A549 (cell line): ENCODE measurements around the gene CLECL1. TPM values are rescaled to one million over a fixed set of nuclear protein-coding genes. Genes with fewer than 3 reads are reported as not detected.

Experiments used
- ATAC-seq, 2 experiments: fragments of 200-7000 bp in 1 of 2; fragments of >200 bp in 1 of 2; cut with Nextera tagmentation in 1 of 2; cut with Tn5 transposase in 1 of 2; 3 replicates each; pipeline versions ENCODE4 v1.8.0 to v1.9.1; 2018 to 2020; ENCODE audit warnings: mild to moderate bottlenecking in 1 of 2, moderate library complexity in 1 of 2
- CTCF ChIA-PET: fragments of 300-600 bp; sonication (Branson Sonifier 250); formaldehyde crosslinking; extraction: SDS; loops from one replicate; lab custom pipeline; 2021; ENCODE audit warnings: antibody characterized with exemption, inconsistent platforms; lab: Yijun Ruan, JAX
- POLR2A ChIA-PET: fragments of 350-600 bp; formaldehyde crosslinking; extraction: SDS; loops from one replicate; lab custom pipeline; 2021; ENCODE audit warnings: antibody characterized with exemption, inconsistent platforms; lab: Yijun Ruan, JAX
- DNase-seq, 2 experiments: peaks; one replicate each; pipeline versions ENCODE4 v3.0.0 to v3.0.0-alpha.2; 2011 to 2016; ENCODE audit warnings: low read depth in 1 of 2, low spot score in 1 of 2
- FAIRE-seq: peaks from 2 replicates; lab custom pipeline; 2011; peaks lifted over from hg19 to GRCh38; lab: Jason Lieb, UNC
- H3K27ac ChIP-seq, 2 experiments: fragments of >200 bp; sonication (Bioruptor Twin); formaldehyde crosslinking; 3 replicates each; pipeline ENCODE4 v1.5.1; 2016 to 2017
- H3K4me1 ChIP-seq: fragments of >200 bp; sonication (Bioruptor Twin); formaldehyde crosslinking; 3 replicates; pipeline ENCODE4 v1.6.1; 2016
- H3K4me2 ChIP-seq: fragments of >200 bp; sonication (Bioruptor Twin); formaldehyde crosslinking; 3 replicates; pipeline ENCODE4 v1.6.1; 2016
- H3K4me3 ChIP-seq: fragments of >200 bp; sonication (Bioruptor Twin); formaldehyde crosslinking; 3 replicates; pipeline ENCODE4 v1.5.1; 2016
- H3K9me3 ChIP-seq: fragments of >200 bp; sonication (Bioruptor Twin); formaldehyde crosslinking; 3 replicates; pipeline ENCODE4 v1.6.1; 2016
- CBX2 ChIP-seq: fragments of 200-600 bp; sonication (generic); IDR thresholded peaks from 2 replicates; pipeline ENCODE4 v1.6.1; 2016; ENCODE audit warnings: low read depth, mild to moderate bottlenecking, borderline replicate concordance
- CEBPB ChIP-seq, 2 experiments: fragments of >200 bp in 1 of 2; sonication (Bioruptor Twin) in 1 of 2; formaldehyde crosslinking in 1 of 2; IDR thresholded peaks; 2 replicates each; pipeline ENCODE4 v1.6.1; 2012 to 2016
- CHD2 ChIP-seq: fragments of 150-350 bp; IDR thresholded peaks from 2 replicates; pipeline ENCODE4 v1.6.1; 2014; ENCODE audit warnings: low read length; ENCODE audit not compliant: partially characterized antibody
- EHF ChIP-seq: fragments of 250-450 bp; sonication (Bioruptor Pico); IDR thresholded peaks from 2 replicates; pipeline ENCODE4 v1.5.0; 2020; ENCODE audit warnings: mild to moderate bottlenecking
- EP300 ChIP-seq, 2 experiments: fragments of >200 bp; sonication (Bioruptor Twin); formaldehyde crosslinking; IDR thresholded peaks; 2 replicates in 1 of 2; 3 replicates in 1 of 2; pipeline ENCODE4 v1.6.1; 2016 to 2017
- FOSB ChIP-seq: fragments of 250-450 bp; sonication (Bioruptor Pico); IDR thresholded peaks from 2 replicates; pipeline ENCODE4 v1.5.0; 2020; ENCODE audit warnings: mild to moderate bottlenecking, moderate library complexity
- HDAC2 ChIP-seq: fragments of 200-600 bp; sonication (generic); IDR thresholded peaks from 2 replicates; pipeline ENCODE4 v1.6.1; 2016
- HOXA7 ChIP-seq: fragments of 250-450 bp; sonication (Bioruptor Pico); IDR thresholded peaks from 2 replicates; pipeline ENCODE4 v1.5.0; 2020; ENCODE audit warnings: mild to moderate bottlenecking, moderate library complexity
- JUN ChIP-seq, 2 experiments: fragments of >200 bp; sonication (Bioruptor Twin); formaldehyde crosslinking; IDR thresholded peaks; 2 replicates in 1 of 2; 3 replicates in 1 of 2; pipeline ENCODE4 v1.6.1; 2016 to 2017
- JUNB ChIP-seq: fragments of >200 bp; sonication (Bioruptor Twin); formaldehyde crosslinking; IDR thresholded peaks from 2 replicates; pipeline ENCODE4 v1.6.1; 2016
- KDM5A ChIP-seq: fragments of 200-600 bp; sonication (generic); IDR thresholded peaks from 2 replicates; pipeline ENCODE4 v1.6.1; 2016; ENCODE audit warnings: antibody characterized with exemption, mild to moderate bottlenecking
- MYC ChIP-seq: IDR thresholded peaks from 2 replicates; pipeline ENCODE4 v1.6.1; 2012; ENCODE audit warnings: mild to moderate bottlenecking, inconsistent platforms, low read length, improper control_type of control experiment, borderline replicate concordance
- NFE2L2 ChIP-seq: fragments of 150-350 bp; conservative IDR thresholded peaks from 2 replicates; pipeline ENCODE4 v1.6.1; 2014; ENCODE audit warnings: low read length
- NPAS2 ChIP-seq: fragments of 250-450 bp; sonication (Bioruptor Pico); IDR thresholded peaks from 2 replicates; pipeline ENCODE4 v1.8.0; 2022; ENCODE audit warnings: mild to moderate bottlenecking, moderate library complexity, borderline replicate concordance
- NR3C1 ChIP-seq: fragments of >200 bp; sonication (Bioruptor Twin); formaldehyde crosslinking; IDR thresholded peaks from 3 replicates; pipeline ENCODE4 v1.6.1; 2017
- POLR2A ChIP-seq: IDR thresholded peaks from 2 replicates; pipeline ENCODE4 v1.6.1; 2012; ENCODE audit warnings: mild to moderate bottlenecking, low read length
- POLR2AphosphoS2 ChIP-seq: conservative IDR thresholded peaks from 2 replicates; pipeline ENCODE4 v1.6.1; 2012; ENCODE audit warnings: low read length, improper control_type of control experiment, inconsistent platforms
- RAD21 ChIP-seq, 2 experiments: fragments of >200 bp in 1 of 2; sonication (Bioruptor Twin) in 1 of 2; formaldehyde crosslinking in 1 of 2; IDR thresholded peaks in 1 of 2; conservative IDR thresholded peaks in 1 of 2; 2 replicates in 1 of 2; 3 replicates in 1 of 2; pipeline ENCODE4 v1.6.1; 2012 to 2018; ENCODE audit warnings: inconsistent platforms in 1 of 2
- RCOR1 ChIP-seq: fragments of 150-350 bp; IDR thresholded peaks from 2 replicates; pipeline ENCODE4 v1.6.1; 2014; ENCODE audit warnings: antibody characterized with exemption, low read length, low read depth
- RNF2 ChIP-seq: fragments of 200-600 bp; sonication (generic); IDR thresholded peaks from 2 replicates; pipeline ENCODE4 v1.6.1; 2016; ENCODE audit warnings: low read depth, mild to moderate bottlenecking, antibody characterized with exemption, moderate library complexity, borderline replicate concordance
- SREBF2 ChIP-seq: fragments of 450-650 bp; IDR thresholded peaks from 2 replicates; pipeline ENCODE4 v1.6.1; 2014; ENCODE audit warnings: mild to moderate bottlenecking, moderate library complexity
- TP53 ChIP-seq: fragments of 250-450 bp; sonication (Bioruptor Pico); IDR thresholded peaks from 2 replicates; pipeline ENCODE4 v1.5.0; 2021; ENCODE audit warnings: mild to moderate bottlenecking, moderate library complexity
- ZC3H11A ChIP-seq: fragments of 450-650 bp; IDR thresholded peaks from 2 replicates; pipeline ENCODE4 v1.6.1; 2014; ENCODE audit warnings: antibody characterized with exemption, mild to moderate bottlenecking
- ZFP36 ChIP-seq: fragments of 450-650 bp; IDR thresholded peaks from 2 replicates; pipeline ENCODE4 v1.6.1; 2014; ENCODE audit warnings: borderline replicate concordance; ENCODE audit not compliant: partially characterized antibody
- ZSCAN20 ChIP-seq: fragments of 250-450 bp; sonication (Bioruptor Pico); IDR thresholded peaks from 2 replicates; pipeline ENCODE4 v1.8.0; 2022; ENCODE audit warnings: mild to moderate bottlenecking, moderate library complexity
- WGBS: methylation state at CpG from one replicate; pipeline ENCODE4 v1.1.6; 2017; ENCODE audit errors: missing lambda C conversion rate; 5-methylcytosine and 5-hydroxymethylcytosine counted together
- polyA plus RNA-seq, 4 experiments: library from polyadenylated mRNA; depleted of rRNA in 3 of 4; stranded (reverse); fragments of >200 nt; fragmentation: RNase III in 1 of 4; extraction: RNeasy Plus Mini Kit Qiagen cat#74134 plus additional on column Dnase treatment in 1 of 4; gene quantifications; 2 replicates in 3 of 4; 3 replicates in 1 of 4; pipeline ENCODE4 v1.2.3, GENCODE V29; 2011 to 2017
- TF ChIP-seq, protein P1 (sequence below): fragments of >200 bp; sonication (Bioruptor Twin); formaldehyde crosslinking; IDR thresholded peaks from 3 replicates; pipeline ENCODE4 v1.6.1; 2016
- TF ChIP-seq, protein P2 (sequence below): fragments of 200-600 bp; sonication (generic); IDR thresholded peaks from 2 replicates; pipeline ENCODE4 v1.6.1; 2016; ENCODE audit warnings: antibody characterized with exemption, mild to moderate bottlenecking, moderate library complexity
- TF ChIP-seq, protein P3 (sequence below): fragments of 250-450 bp; sonication (Bioruptor Pico); IDR thresholded peaks from 2 replicates; pipeline ENCODE4 v1.5.0; 2020; ENCODE audit warnings: low read depth, mild to moderate bottlenecking, moderate library complexity
- TF ChIP-seq, protein P4 (sequence below): fragments of >200 bp; sonication (Bioruptor Twin); formaldehyde crosslinking; IDR thresholded peaks from 3 replicates; pipeline ENCODE4 v1.5.1; 2016
- TF ChIP-seq, protein P5 (sequence below): fragments of 450-650 bp; IDR thresholded peaks from 2 replicates; pipeline ENCODE4 v1.6.1; 2014; ENCODE audit warnings: antibody characterized with exemption

The CLECL1 gene
- polyA plus RNA-seq, 2 of the 4 experiments (the other 2 are of a cell fraction): not detected

DNA sequence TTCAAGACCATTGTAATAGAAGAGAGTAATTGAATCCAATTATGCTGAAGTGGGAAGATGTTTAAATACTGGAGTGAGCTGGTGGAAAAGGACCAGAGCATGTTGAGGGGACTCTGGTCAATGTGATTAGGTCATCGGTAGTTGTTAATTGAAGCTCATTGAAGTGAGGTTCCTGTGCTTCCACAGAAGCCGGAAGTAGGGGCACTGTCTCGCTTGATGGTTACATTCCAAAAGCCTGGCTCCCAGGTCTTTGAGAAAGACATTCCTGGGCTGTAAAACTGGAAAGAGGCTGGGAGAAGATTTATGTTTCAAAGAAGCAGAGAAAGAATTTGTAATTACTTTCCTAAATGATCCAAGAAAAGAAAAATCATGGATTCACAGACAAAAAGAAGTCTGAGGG, 12.3 kb upstream of the CLECL1 start:
- Histone ChIP-seq H3K4me3 (no peak overlapping the region), H3K27ac (no peak overlapping the region), H3K4me1 (no peaks in the 10 kb centered on the region), H3K4me2 (no peak overlapping the region), H3K9me3 (no peaks in the 10 kb centered on the region)
- DNase-seq: no peak
- POLR2A ChIA-PET: no interaction called here
- WGBS: 91% methylated on average over 3 of the region's 3 CpGs
- FAIRE-seq: no peak
- ATAC-seq: no peak
- TF ChIP-seq CBX2 (no peak), NPAS2 (CRISPR knock-in tag) (no peak), CEBPB (IDR thresholded peaks at IDR 0.05) (no peak), KDM5A (no peak), FOSB (no peak), NFE2L2 (no peak), EHF (CRISPR knock-in tag) (no peak), JUN (IDR thresholded peaks at IDR 0.05) (no peak), EP300 (IDR thresholded peaks at IDR 0.05) (no peak), ZFP36 (no peak), RNF2 (no peak), POLR2A (no peak), MYC (no peak), ZSCAN20 (CRISPR knock-in tag) (no peak)
- TF ChIP-seq, protein P1, sequence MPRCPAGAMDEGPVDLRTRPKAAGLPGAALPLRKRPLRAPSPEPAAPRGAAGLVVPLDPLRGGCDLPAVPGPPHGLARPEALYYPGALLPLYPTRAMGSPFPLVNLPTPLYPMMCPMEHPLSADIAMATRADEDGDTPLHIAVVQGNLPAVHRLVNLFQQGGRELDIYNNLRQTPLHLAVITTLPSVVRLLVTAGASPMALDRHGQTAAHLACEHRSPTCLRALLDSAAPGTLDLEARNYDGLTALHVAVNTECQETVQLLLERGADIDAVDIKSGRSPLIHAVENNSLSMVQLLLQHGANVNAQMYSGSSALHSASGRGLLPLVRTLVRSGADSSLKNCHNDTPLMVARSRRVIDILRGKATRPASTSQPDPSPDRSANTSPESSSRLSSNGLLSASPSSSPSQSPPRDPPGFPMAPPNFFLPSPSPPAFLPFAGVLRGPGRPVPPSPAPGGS: no peak
- TF ChIP-seq, protein P2, sequence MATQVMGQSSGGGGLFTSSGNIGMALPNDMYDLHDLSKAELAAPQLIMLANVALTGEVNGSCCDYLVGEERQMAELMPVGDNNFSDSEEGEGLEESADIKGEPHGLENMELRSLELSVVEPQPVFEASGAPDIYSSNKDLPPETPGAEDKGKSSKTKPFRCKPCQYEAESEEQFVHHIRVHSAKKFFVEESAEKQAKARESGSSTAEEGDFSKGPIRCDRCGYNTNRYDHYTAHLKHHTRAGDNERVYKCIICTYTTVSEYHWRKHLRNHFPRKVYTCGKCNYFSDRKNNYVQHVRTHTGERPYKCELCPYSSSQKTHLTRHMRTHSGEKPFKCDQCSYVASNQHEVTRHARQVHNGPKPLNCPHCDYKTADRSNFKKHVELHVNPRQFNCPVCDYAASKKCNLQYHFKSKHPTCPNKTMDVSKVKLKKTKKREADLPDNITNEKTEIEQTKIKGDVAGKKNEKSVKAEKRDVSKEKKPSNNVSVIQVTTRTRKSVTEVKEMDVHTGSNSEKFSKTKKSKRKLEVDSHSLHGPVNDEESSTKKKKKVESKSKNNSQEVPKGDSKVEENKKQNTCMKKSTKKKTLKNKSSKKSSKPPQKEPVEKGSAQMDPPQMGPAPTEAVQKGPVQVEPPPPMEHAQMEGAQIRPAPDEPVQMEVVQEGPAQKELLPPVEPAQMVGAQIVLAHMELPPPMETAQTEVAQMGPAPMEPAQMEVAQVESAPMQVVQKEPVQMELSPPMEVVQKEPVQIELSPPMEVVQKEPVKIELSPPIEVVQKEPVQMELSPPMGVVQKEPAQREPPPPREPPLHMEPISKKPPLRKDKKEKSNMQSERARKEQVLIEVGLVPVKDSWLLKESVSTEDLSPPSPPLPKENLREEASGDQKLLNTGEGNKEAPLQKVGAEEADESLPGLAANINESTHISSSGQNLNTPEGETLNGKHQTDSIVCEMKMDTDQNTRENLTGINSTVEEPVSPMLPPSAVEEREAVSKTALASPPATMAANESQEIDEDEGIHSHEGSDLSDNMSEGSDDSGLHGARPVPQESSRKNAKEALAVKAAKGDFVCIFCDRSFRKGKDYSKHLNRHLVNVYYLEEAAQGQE: no peak
- TF ChIP-seq, protein P3, sequence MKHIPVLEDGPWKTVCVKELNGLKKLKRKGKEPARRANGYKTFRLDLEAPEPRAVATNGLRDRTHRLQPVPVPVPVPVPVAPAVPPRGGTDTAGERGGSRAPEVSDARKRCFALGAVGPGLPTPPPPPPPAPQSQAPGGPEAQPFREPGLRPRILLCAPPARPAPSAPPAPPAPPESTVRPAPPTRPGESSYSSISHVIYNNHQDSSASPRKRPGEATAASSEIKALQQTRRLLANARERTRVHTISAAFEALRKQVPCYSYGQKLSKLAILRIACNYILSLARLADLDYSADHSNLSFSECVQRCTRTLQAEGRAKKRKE (CRISPR knock-in tag): no peak
- CTCF ChIA-PET: interaction anchor here (0.6 to 1.4 kb wide), 3 partner anchors 37 to 395 kb away, joined by 3 read pairs; no protein-coding TSS in a partner anchor

DNA sequence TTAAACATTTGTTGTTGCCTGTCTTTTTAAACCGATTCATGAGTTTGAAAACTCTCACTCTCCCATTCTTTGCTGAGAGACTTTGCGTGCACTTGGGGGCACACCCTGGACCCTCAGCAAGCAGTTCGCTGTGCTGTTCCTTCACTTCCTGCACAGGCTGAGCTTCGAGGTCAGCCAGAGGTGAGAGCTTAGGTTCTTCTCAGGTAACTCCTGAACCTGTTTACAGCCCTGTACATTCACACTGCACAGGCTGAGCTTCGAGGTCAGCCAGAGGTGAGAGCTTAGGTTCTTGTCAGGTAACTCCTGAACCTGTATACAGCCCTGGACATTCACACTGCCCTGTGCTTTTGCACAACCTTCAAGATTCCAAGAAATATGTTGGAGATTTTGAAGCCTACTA, 9.8 kb upstream of the CLECL1 start:
- WGBS: 39% methylated on average over 5 of the region's 5 CpGs
- Histone ChIP-seq H3K27ac (no peak overlapping the region), H3K4me3 (no peak overlapping the region), H3K9me3 (no peaks in the 10 kb centered on the region), H3K4me2 (no peak overlapping the region), H3K4me1 (no peaks in the 10 kb centered on the region)
- FAIRE-seq (no peak), DNase-seq (no peak), ATAC-seq (peak in 1 of 2 experiments; percentile 26; a peak in 4 of 6 replicates)
- CTCF ChIA-PET: interaction anchor here (0.7 to 1.2 kb wide), 10 partner anchors 8 to 403 kb away, joined by 3 to 9 read pairs (median 4); no protein-coding TSS in a partner anchor
- TF ChIP-seq CHD2 (no peak), TP53 (CRISPR knock-in tag) (no peak), HOXA7 (CRISPR knock-in tag) (no peak), KDM5A (no peak), POLR2AphosphoS2 (no peak), EHF (CRISPR knock-in tag) (no peak), CBX2 (no peak), JUNB (no peak), SREBF2 (no peak), ZSCAN20 (CRISPR knock-in tag) (no peak), POLR2A (no peak), NR3C1 (no peak), RAD21 (conservative IDR thresholded peaks at IDR 0.05 in 1 of 2, IDR thresholded peaks at IDR 0.05 in 1 of 2) (no peak), ZFP36 (no peak), HDAC2 (no peak), RCOR1 (no peak), ZC3H11A (no peak)
- TF ChIP-seq, protein P4, sequence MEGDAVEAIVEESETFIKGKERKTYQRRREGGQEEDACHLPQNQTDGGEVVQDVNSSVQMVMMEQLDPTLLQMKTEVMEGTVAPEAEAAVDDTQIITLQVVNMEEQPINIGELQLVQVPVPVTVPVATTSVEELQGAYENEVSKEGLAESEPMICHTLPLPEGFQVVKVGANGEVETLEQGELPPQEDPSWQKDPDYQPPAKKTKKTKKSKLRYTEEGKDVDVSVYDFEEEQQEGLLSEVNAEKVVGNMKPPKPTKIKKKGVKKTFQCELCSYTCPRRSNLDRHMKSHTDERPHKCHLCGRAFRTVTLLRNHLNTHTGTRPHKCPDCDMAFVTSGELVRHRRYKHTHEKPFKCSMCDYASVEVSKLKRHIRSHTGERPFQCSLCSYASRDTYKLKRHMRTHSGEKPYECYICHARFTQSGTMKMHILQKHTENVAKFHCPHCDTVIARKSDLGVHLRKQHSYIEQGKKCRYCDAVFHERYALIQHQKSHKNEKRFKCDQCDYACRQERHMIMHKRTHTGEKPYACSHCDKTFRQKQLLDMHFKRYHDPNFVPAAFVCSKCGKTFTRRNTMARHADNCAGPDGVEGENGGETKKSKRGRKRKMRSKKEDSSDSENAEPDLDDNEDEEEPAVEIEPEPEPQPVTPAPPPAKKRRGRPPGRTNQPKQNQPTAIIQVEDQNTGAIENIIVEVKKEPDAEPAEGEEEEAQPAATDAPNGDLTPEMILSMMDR: no peak
- TF ChIP-seq, protein P5, sequence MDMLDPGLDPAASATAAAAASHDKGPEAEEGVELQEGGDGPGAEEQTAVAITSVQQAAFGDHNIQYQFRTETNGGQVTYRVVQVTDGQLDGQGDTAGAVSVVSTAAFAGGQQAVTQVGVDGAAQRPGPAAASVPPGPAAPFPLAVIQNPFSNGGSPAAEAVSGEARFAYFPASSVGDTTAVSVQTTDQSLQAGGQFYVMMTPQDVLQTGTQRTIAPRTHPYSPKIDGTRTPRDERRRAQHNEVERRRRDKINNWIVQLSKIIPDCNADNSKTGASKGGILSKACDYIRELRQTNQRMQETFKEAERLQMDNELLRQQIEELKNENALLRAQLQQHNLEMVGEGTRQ: no peak
- POLR2A ChIA-PET: no interaction called here
